Hepatocyte (in vitro differentiated cells): Measurements from ENCODE around the gene WSCD2. TPM values are rescaled to one million over a fixed set of nuclear protein-coding genes. Genes with fewer than 3 reads are reported as not detected.

Experiments
- DNase-seq: peaks from one replicate; pipeline ENCODE4 v3.0.0-alpha.2; 2016; ENCODE audit warnings: low spot score
- H2AFZ ChIP-seq: fragments of 200-600 bp; sonication (generic); 2 replicates; pipeline ENCODE4 v1.6.0; 2016; ENCODE audit warnings: antibody characterized with exemption, mild to moderate bottlenecking
- H3K27ac ChIP-seq: fragments of 200-600 bp; sonication (generic); 2 replicates; pipeline ENCODE4 v1.5.1; 2016; ENCODE audit warnings: mild to moderate bottlenecking
- H3K27me3 ChIP-seq: fragments of 200-600 bp; sonication (generic); 2 replicates; pipeline ENCODE4 v1.6.1; 2016
- H3K36me3 ChIP-seq: fragments of 200-600 bp; sonication (generic); replicated peaks from 2 replicates; pipeline ENCODE4 v1.5.1; 2016; ENCODE audit warnings: low read depth; ENCODE audit not compliant: insufficient read depth
- H3K4me1 ChIP-seq: fragments of 200-600 bp; sonication (generic); 2 replicates; pipeline ENCODE4 v1.5.1; 2016; ENCODE audit warnings: mild to moderate bottlenecking, moderate library complexity; ENCODE audit not compliant: insufficient read depth
- H3K4me2 ChIP-seq: fragments of 200-600 bp; sonication (generic); 2 replicates; pipeline ENCODE4 v1.6.0; 2016
- H3K4me3 ChIP-seq: fragments of 200-600 bp; sonication (generic); 2 replicates; pipeline ENCODE4 v1.5.1; 2016; ENCODE audit warnings: mild to moderate bottlenecking
- H3K79me2 ChIP-seq: fragments of 200-600 bp; sonication (generic); 2 replicates; pipeline ENCODE4 v1.6.0; 2017; ENCODE audit warnings: mild to moderate bottlenecking
- H3K9me2 ChIP-seq: fragments of 200-600 bp; sonication (generic); replicated peaks from 2 replicates; pipeline ENCODE4 v1.6.0; 2017; ENCODE audit warnings: mild to moderate bottlenecking; ENCODE audit not compliant: insufficient read depth
- H3K9me3 ChIP-seq: fragments of 200-600 bp; sonication (generic); 2 replicates; pipeline ENCODE4 v1.5.1; 2016; ENCODE audit warnings: low read depth, mild to moderate bottlenecking
- H4K20me1 ChIP-seq: fragments of 200-600 bp; sonication (generic); 2 replicates; pipeline ENCODE4 v1.6.0; 2016; ENCODE audit warnings: mild to moderate bottlenecking; ENCODE audit not compliant: insufficient read depth, poor library complexity, severe bottlenecking
- CTCF ChIP-seq: fragments of 200-600 bp; sonication (generic); IDR thresholded peaks from 2 replicates; pipeline ENCODE4 v1.5.1; 2016; ENCODE audit warnings: antibody characterized with exemption, mild to moderate bottlenecking; ENCODE audit not compliant: poor library complexity
- EZH2 ChIP-seq: fragments of 200-600 bp; sonication (generic); IDR thresholded peaks from 2 replicates; pipeline ENCODE4 v1.6.1; 2016; ENCODE audit warnings: antibody characterized with exemption, mild to moderate bottlenecking, borderline replicate concordance
- EZH2phosphoT487 ChIP-seq: fragments of 200-600 bp; sonication (generic); IDR thresholded peaks from one replicate; pipeline ENCODE4 v1.6.1; 2018; ENCODE audit warnings: antibody characterized with exemption, mild to moderate bottlenecking, low read depth, moderate library complexity; ENCODE audit not compliant: unreplicated experiment, severe bottlenecking
- whole genome bisulfite sequencing: methylation state at CpG from one replicate; pipeline ENCODE4 v1.1.6; 2016; ENCODE audit warnings: low lambda C conversion rate; ENCODE audit errors: missing lambda C conversion rate; 5-methylcytosine and 5-hydroxymethylcytosine counted together
- polyA plus RNA-seq: library from polyadenylated mRNA; unstranded; fragments of >200 nt; fragmentation: Nextera tagmentation; extraction: Ambion mirVana; gene quantifications from 2 replicates; pipeline ENCODE4 v1.2.1, GENCODE V29; 2016
- total RNA-seq: library from RNA; depleted of rRNA; stranded (reverse); fragments of >200 nt; gene quantifications from 2 replicates; pipeline ENCODE4 v1.2.3, GENCODE V29; 2014

WSCD2 gene
- total and polyA plus RNA-seq, 2 experiments from 2014 or later, result 4.2 to 4.3 TPM

- no peak for DNase-seq
- Histone ChIP-seq H3K36me3 (no peaks in the 10 kb centered on the region), H3K4me2 (no peak overlapping the region), H4K20me1 (no peaks in the 10 kb centered on the region), H3K4me3 (no peak overlapping the region), H3K9me2 (no peaks in the 10 kb centered on the region), H3K79me2 (no peaks in the 10 kb centered on the region), H3K27ac (no peak overlapping the region), H3K4me1 (no peaks in the 10 kb centered on the region), H3K27me3 (no peaks in the 10 kb centered on the region), H3K9me3 (no peaks in the 10 kb centered on the region), H2AFZ (no peak overlapping the region)
- 21% methylated on average over 1 of the region's 1 CpG for WGBS
- no peak for TF ChIP-seq EZH2phosphoT487
- TF ChIP-seq EZH2, result no peak
- TF ChIP-seq CTCF, result no peak
Measured at GRCh38 chr12:108082485-108082884, 46.6 kb upstream of the WSCD2 start.

GRCh38 chr12:108087900-108088299 is 41.2 kb upstream of the WSCD2 start:
- Histone ChIP-seq H3K79me2 (no peaks in the 10 kb centered on the region), H3K4me2 (no peak overlapping the region), H2AFZ (no peak overlapping the region), H3K4me1 (no peaks in the 10 kb centered on the region), H3K27ac (no peak overlapping the region), H4K20me1 (no peaks in the 10 kb centered on the region), H3K4me3 (no peak overlapping the region), H3K27me3 (no peaks in the 10 kb centered on the region), H3K9me3 (no peaks in the 10 kb centered on the region), H3K36me3 (no peaks in the 10 kb centered on the region), H3K9me2 (no peaks in the 10 kb centered on the region)
- WGBS, result 100% methylated on average over 1 of the region's 1 CpG
- no peak for DNase-seq
- TF ChIP-seq CTCF (no peak), EZH2phosphoT487 (no peak), EZH2 (no peak)

GRCh38 chr12:108090107-108090899 is 38.8 kb upstream of the WSCD2 start:
- no peak overlapping the region for H2AFZ ChIP-seq
- WGBS, result 75% methylated on average over 13 of the region's 13 CpGs
- TF ChIP-seq EZH2 (no peak), EZH2phosphoT487 (no peak), CTCF (no peak)
- peaks cover 5% of the 10 kb centered on the region for H3K27me3 ChIP-seq
- H3K36me3 ChIP-seq, result no peaks in the 10 kb centered on the region
- no peak overlapping the region for H3K4me2 ChIP-seq
- H3K79me2 ChIP-seq, result no peaks in the 10 kb centered on the region
- H3K9me3 ChIP-seq, result no peaks in the 10 kb centered on the region
- DNase-seq, result no peak
- H3K27ac ChIP-seq, result no peak overlapping the region
- no peaks in the 10 kb centered on the region for H3K9me2 ChIP-seq
- H4K20me1 ChIP-seq, result no peaks in the 10 kb centered on the region
- no peaks in the 10 kb centered on the region for H3K4me1 ChIP-seq
- no peak overlapping the region for H3K4me3 ChIP-seq
